HG02623 (cell line): ENCODE measurements around the gene SIRT3.
A peak's percentile ranks its signal among the peaks of the same experiment; 100 is the strongest.

ENCODE experiments used
- ATAC-seq: cut with Tn5 transposase; IDR thresholded peaks from one replicate; pipeline ENCODE4 v1.9.1; 2021; ENCODE audit warnings: moderate library complexity; ENCODE audit not compliant: unreplicated experiment

SIRT3 gene

DNA sequence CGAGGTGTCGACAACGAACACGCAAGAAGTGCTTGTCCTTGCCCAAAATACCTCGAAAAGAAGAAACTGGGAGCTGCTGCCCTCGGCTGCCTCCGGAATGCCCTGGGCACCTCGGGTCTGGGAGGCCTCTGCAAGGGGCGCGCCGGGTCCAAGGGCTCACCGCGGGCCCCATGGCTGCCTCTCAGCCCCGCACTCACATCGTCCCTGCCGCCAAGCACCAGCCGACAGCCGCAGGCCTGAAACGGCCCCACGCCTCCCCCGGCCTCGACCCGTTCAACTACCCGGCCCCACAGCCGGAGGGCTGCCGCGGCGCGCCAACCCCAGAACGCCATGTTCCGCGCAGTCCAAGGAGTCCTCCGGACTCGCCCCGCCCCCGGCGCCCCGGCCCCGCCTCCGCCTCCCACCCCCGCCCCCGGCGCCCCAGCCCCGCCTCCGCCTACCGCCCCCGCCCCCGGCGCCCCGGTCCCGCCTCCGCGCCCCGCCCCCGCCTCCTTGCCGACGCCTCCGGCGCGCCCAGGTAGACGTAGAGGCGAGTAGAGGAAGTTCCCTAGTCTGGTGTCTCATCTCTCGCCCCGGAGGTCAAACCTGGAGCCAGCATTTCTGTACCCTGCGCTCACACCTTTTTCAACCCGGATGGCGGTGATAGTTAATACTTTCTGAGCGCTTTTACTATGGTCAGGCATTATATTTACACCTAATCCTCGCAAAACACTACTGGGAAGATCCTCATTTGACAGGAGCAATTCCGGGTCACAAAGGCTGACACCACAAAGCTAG lies at the start of gene SIRT3:
Gene SIRT3, minus strand, starts transcription at position 346 of the 777 bp plus-strand sequence. Its CDS starts 14 bp downstream, at position 332.
- ATAC-seq = peak; percentile 66

- no peak for ATAC-seq
These were observed 49.7 kb upstream of the SIRT3 start for GRCh38 chr11:285894-286220.

- ATAC-seq = no peak
These were observed 49.1 kb upstream of the SIRT3 start for GRCh38 chr11:285021-285893.

- ATAC-seq = no peak
These were observed 48.2 kb upstream of the SIRT3 start for GRCh38 chr11:284105-285020.

GRCh38 chr11:283405-284104 lies 47.4 kb upstream of the SIRT3 start:
- ATAC-seq = no peak

DNA sequence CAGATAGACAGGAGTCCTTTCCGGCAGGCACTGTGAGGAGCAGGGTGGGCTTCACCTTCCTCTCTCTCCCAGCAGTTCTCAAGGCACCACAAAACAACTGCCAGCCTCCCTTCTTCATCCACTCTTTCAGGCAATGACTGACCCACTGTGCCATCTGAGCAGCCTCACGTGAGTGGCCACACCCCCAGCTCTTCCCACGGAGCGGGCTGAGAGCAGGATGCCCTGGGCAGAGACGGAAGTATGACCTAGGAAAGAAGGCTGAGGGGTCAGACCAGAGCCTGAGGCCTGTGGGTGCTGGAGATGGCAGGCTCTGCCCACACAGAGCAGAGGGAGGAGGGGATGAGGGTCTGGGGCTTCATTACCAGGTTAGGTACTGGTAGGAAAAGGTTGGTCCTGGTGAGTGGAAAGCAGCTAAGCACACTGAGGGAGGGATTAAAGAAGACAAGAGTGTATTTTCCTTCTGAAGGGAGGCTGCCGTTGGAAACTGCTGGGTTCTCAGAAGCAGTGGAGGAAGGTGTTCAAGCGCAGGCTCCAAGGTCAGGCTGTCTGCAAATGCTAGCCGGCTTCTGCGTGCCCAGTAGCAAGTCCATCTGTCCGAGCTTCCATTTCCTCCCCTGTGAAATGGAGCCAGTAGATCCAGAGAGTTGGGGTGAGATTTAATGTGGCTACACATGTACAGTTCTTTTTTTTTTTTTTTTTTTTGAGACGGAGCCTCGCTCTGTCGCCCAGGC lies 46.7 kb upstream of the SIRT3 start:
- no peak for ATAC-seq

DNA sequence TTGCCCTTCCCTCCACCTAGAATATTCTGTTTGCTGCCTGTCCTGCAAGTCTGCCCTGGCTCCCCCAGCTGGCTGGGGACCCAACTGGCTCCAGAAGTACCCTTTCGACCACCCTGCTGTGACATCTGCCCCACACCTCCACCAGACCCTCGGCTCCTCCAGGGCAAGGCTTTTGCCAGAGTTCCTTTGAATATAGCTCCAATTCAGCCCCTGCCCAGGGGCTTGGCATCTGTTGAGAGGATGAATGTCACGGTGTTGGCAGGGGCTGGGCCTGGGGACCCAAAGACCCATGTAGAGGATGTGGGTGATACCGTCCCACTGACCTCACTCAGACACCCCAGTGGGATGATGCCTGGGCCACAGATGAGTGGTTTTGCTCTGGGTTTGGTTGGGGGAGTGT lies 46.0 kb upstream of the SIRT3 start:
- no peak for ATAC-seq

- no peak for ATAC-seq
These were observed 45.5 kb upstream of the SIRT3 start for GRCh38 chr11:281486-282161.

- ATAC-seq = no peak
These were observed 44.8 kb upstream of the SIRT3 start for GRCh38 chr11:280706-281485.

GRCh38 chr11:279966-280705 lies 44.0 kb upstream of the SIRT3 start:
- no peak for ATAC-seq

GRCh38 chr11:279040-279965 lies 43.2 kb upstream of the SIRT3 start:
- no peak for ATAC-seq

GRCh38 chr11:278001-278951 lies 42.1 kb upstream of the SIRT3 start, which contains the start of gene NLRP6:
NLRP6 (plus strand) TSS chr11:278407; CDS start chr11:278570, 163 bp downstream.
- ATAC-seq = no peak

- no peak for ATAC-seq
These were observed 40.1 kb upstream of the SIRT3 start for GRCh38 chr11:276219-276618.

DNA sequence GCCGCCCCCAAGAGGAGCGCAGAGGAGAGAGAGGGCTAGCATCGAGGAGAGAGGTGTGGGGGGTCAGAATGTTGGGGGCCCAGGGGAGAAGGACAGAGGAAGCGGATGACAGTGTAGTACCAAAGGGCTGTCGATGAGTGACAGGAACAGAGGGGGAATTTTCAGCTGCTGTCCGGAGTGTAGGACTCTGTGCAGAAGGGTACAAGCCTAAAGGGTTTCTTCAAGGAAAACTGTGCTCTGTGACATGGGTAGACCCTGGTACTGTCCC lies 36.7 kb upstream of the SIRT3 start:
- ATAC-seq = no peak

GRCh38 chr11:272195-272930 lies 36.2 kb upstream of the SIRT3 start:
- ATAC-seq = no peak
